HG03097 (cell line): ENCODE results near the gene CPEB3.
"Not testable (repeated sequence)": the region's sequence is repeated elsewhere in the genome, so short reads cannot be mapped to it uniquely, and the experiment has no call there.

Experiments
- ATAC-seq: cut with Tn5 transposase; IDR thresholded peaks from one replicate; pipeline ENCODE4 v1.9.1; 2021; ENCODE audit not compliant: unreplicated experiment, low FRiP score

CPEB3 gene

DNA sequence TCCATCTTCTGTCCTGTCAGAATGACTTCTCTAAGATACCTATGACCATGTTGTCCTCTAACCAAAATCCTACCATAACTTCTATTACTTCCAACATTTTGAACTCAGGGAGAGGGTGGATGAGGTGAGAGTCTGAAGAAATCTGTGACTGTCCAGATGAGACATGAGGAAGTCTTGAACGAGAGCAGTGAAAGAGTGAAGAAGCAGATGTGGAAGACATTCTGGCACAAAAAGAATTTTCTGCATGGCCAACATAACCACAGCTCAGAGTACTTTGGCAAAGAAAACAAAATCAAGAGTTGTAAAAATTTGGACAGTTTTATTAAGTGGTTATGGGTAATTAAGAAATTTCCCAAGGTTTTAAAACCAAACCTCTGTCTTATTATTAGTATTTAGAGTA, 141.6 kb downstream of the CPEB3 start:
- ATAC-seq = no peak

DNA sequence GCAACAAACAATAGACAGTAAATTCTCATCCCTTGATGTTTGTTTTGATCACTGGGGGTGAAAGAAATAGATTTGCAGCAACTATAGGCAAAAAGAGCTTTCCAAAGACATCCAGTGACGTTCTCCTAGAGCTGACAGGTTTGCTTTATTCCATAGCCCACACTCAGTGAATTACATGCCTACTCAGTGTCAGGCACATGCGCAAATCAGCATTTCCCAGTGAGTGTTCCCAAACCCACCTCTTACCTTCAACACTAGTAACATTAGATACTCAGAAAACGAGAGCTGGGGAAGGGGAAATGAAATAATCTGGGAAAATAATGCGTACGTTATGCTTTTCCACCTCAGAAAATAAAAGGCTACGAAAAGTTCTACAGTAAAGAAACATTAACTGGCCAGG, 144.1 kb downstream of the CPEB3 start:
- ATAC-seq = no peak

DNA sequence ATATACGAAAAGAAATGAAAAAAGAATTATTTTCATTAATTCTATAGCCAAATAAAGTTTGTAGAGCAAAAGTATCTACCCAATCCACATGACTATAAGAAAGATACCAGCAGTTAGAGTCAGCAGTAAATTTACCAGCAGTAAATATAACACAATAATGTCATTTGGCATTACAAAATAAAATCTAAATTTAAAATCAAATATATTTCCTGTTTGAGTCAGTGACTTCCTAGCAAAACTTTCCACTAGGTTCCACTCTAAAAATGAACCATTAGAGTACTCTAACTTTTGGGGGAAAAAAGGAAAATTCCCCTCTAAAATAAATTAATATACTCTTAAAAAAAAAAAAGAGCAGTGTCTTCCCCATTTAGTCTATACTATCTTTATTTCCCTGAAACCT, 144.8 kb downstream of the CPEB3 start:
- no peak for ATAC-seq

GRCh38 chr10:92142949-92143348, 147.9 kb downstream of the CPEB3 start:
- peak; percentile 67 for ATAC-seq

GRCh38 chr10:92142512-92142911, 148.4 kb downstream of the CPEB3 start:
- peak; percentile 10 for ATAC-seq

- ATAC-seq = not testable (repeated sequence)
These were observed 149.7 kb downstream of the CPEB3 start for GRCh38 chr10:92141147-92141546.

- ATAC-seq = not testable (repeated sequence)
These were observed 156.8 kb downstream of the CPEB3 start for GRCh38 chr10:92134049-92134448.

DNA sequence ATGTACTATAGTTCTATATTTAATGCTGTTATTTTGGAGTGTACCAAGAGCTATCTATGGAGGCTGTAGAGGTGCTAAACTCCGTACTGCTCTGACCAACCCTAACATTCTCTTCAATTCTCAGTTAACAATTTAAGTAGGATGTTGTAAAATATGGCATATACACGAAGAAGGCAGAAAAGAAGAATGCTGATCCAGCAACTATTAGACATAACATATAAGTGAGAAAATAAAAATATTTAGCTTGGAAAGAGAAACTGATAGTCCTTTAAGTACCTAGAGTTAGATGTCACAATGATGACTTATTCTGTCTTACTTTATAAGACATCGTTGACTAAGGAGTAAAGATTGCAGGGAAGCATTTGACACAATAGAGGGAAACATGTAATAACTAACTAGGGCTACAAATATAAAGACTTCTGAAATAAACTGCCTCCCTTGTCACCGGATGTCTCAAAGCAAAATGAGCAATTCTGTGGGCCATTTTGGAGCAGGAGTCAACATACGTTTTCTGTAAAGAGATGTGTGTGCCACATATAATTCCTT, 159.5 kb downstream of the CPEB3 start:
- no peak for ATAC-seq

DNA sequence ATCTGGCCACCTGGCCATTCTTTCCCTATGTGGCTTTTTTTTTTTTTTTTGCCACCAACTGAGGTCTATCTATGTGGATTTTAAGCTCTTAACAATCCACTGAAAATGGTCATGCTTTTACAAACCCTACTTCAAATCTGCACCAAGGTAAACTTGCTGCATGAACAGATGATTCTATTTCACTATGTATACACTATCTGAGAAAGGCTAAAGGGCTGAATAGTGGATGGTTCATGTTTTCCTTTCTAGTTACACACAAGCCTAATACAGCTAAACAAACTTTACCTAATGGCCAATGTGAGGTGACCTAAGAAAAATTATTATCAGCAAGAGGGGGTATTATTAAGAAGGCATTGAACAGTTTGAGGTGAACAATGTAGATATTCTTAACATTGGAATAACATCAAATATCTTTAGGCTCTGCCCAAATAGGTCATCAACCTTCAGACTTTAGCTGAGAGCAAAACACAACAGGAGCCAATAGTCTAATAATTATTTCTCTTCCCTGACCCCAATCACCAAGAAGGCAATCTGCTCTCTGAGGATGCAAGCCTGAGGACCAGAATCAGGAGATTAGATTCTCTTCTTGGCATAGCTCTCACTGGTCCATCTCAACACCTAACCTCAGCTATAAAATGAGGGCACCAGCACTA, 160.1 kb downstream of the CPEB3 start:
- ATAC-seq = no peak

GRCh38 chr10:92126100-92126650, 164.7 kb downstream of the CPEB3 start:
- ATAC-seq = no peak

DNA sequence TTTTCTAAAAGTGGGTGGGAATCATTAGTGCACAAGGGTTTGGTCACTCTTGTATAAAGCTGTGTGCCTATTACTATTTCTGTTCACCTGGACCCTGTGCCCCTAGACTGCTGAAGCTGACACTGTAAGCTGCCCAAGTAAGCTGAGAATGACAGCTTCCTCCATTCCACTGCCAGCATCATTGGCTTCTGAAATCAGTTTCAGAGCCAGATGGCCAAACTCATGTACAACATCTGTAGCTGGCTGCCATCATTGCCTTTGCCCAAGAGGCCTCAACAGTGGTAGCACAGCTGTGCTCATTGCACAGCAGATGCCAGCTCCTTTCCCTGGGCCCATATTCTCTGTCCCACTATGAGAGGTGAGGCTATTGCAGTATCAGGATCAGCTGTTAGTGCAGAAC, 165.7 kb downstream of the CPEB3 start:
- ATAC-seq = no peak

- ATAC-seq = no peak
These were observed 166.2 kb downstream of the CPEB3 start for GRCh38 chr10:92124616-92125143.

- ATAC-seq = no peak
These were observed 166.9 kb downstream of the CPEB3 start for GRCh38 chr10:92124020-92124419.

GRCh38 chr10:92122941-92123450, 167.9 kb downstream of the CPEB3 start:
- ATAC-seq = no peak

- ATAC-seq = no peak
These were observed 169.0 kb downstream of the CPEB3 start for GRCh38 chr10:92121686-92122492.

DNA sequence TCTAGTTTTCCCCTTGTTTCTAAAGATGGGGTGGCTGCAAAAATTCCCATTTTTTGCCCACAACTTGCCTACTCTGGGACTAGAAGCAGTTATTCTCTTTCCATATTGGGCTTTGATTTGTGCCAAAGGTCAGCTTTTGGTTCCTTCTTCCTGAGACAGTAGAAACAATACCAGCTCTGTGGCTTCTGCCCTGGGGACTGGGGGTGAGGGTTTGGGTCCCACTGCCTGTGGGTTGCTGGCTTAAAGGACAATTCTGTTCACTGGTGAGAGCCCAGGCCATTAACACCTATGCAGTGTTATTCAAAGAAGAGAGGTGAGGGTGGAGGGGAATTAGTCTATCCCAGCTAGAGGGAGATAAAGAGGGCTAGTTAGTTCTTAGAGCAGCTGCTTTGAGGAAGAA, 171.5 kb downstream of the CPEB3 start:
- no peak for ATAC-seq

DNA sequence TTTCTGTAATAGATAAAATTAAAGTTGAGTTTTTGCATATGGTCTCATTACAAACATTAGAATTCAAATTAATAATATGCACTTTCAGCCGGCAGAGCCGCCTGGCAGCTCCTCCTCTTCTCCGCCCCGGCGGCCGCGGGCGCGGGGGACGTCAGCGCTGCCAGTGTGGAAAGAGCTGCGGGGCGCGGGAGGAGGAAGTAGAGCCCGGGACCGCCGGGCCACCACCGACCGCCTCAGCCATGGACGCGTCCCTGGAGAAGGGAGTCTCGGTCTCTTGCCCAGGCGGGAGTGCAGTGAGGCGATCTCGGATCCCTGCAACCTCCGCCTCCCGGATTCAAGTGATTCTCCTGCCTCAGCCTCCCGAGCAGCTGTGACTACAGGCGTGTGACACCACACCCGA, 176.0 kb downstream of the CPEB3 start:
- not testable (repeated sequence) for ATAC-seq

DNA sequence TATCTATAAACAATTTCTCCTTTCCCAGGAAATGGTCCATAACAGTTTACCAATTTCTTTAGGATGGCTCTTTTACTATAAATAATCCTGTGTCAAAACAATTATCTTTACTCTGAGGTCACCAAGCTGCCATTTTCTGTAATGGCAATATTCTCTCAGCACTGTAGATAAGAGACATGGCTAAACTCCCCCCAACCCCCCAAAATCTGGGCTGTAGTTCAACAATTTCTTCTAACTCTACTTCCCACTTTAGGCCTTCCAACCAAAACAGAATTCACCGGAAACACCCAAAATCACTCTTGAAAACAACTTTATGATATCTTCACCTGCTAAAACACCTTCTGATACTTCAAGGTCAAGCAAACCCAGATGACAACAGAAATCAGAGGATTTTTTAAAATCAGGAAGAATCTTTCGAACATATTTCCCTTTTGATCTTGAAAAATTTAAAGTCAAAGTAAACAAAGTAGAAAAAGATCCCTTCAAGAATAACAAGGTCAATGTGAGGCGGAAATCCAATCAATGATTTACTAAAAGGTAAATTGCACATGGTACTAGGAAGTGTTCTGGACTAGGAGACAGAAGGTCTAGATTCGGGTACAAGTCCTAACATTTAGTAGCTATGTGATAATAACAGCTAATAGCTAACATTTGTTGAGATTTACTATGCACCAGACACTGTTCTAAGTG, 176.8 kb downstream of the CPEB3 start:
- ATAC-seq = no peak

DNA sequence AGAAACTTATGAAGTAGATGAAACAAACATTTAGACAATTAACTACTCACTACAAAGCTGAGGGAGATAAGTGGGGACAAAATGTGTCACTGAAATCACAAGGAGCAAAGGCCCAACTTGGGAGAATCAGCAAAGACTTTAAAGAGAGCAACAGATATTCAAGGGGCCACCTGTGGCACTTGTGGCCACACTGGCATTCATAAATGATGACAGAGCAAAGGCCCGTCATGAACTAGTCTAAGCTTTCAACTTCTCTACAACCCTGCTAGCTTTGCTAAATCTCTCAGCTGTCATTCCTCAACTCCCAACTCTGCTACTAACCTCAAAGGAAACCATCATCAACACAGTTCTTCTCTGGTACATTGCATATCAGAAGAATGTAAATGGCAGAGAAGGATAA, 178.4 kb downstream of the CPEB3 start:
- ATAC-seq = no peak

DNA sequence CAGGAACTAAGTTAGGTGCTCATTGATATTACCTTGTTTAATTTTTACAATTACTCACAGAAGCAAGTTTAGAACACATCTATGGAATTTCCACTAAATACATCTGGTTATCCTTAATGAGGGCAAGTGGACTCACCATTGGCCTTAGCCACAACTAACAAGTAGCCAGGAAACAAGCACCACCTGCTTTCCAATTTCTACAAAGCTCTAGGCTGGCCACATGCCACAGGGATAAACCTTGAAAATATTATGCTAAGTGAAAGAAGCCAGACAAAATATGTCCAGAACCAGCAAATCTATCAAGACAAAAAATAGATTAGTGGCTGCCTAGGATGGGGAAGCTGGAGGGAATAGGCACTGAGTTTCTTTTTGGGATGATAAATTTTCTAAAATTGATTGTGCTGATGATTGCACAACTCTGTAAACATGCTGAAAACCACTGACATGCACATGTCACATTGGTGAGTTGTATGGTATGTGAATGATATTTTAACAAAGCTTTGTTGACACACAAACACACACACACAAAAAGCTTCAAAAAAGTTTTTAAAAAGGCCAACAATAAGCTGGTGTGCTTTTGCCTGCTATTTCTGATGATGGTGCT, 179.4 kb downstream of the CPEB3 start:
- no peak for ATAC-seq
